Cardiac fibroblast (primary cell): Measurements from ENCODE around the gene TWIST1.

Experiments used
- DNase-seq, 2 donors: peaks; one replicate each; pipeline versions ENCODE4 v3.0.0 to v3.0.0-alpha.2; 2010; ENCODE audit warnings: low read depth in 2 of 2
- H3K4me3 ChIP-seq, 2 donors: replicated peaks in 1 of 2; 1 replicate in 1 of 2; 2 replicates in 1 of 2; pipeline ENCODE4 v1.5.1; 2011; ENCODE audit warnings: low read depth in 2 of 2, low read length in 2 of 2, mild to moderate bottlenecking in 2 of 2, moderate library complexity in 1 of 2
- TF ChIP-seq, protein P1 (sequence below): IDR thresholded peaks from one replicate; pipeline ENCODE4 v1.5.1; 2011; ENCODE audit warnings: low read depth, mild to moderate bottlenecking, low read length, inconsistent platforms

The TWIST1 gene

DNA sequence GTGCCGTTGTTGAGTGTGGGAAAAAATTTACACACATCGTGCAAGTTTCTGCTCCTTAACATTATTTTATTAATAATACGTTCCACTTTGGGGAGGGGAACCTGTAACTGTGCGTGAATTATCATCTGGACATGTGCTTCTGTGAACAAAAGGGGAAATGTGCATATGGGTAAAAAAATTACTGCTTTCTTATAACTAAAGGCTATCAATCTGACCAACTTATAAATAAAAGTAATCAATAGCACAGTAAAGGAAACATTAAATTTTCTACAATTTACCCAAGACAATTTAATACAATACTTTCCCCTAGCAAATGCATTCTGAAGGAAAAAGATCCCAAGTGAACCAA, 4.5 kb downstream of the TWIST1 start:
- TF ChIP-seq, protein P1, sequence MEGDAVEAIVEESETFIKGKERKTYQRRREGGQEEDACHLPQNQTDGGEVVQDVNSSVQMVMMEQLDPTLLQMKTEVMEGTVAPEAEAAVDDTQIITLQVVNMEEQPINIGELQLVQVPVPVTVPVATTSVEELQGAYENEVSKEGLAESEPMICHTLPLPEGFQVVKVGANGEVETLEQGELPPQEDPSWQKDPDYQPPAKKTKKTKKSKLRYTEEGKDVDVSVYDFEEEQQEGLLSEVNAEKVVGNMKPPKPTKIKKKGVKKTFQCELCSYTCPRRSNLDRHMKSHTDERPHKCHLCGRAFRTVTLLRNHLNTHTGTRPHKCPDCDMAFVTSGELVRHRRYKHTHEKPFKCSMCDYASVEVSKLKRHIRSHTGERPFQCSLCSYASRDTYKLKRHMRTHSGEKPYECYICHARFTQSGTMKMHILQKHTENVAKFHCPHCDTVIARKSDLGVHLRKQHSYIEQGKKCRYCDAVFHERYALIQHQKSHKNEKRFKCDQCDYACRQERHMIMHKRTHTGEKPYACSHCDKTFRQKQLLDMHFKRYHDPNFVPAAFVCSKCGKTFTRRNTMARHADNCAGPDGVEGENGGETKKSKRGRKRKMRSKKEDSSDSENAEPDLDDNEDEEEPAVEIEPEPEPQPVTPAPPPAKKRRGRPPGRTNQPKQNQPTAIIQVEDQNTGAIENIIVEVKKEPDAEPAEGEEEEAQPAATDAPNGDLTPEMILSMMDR: no peak
- H3K4me3 ChIP-seq: no peak overlapping the region
- DNase-seq: no peak

DNA sequence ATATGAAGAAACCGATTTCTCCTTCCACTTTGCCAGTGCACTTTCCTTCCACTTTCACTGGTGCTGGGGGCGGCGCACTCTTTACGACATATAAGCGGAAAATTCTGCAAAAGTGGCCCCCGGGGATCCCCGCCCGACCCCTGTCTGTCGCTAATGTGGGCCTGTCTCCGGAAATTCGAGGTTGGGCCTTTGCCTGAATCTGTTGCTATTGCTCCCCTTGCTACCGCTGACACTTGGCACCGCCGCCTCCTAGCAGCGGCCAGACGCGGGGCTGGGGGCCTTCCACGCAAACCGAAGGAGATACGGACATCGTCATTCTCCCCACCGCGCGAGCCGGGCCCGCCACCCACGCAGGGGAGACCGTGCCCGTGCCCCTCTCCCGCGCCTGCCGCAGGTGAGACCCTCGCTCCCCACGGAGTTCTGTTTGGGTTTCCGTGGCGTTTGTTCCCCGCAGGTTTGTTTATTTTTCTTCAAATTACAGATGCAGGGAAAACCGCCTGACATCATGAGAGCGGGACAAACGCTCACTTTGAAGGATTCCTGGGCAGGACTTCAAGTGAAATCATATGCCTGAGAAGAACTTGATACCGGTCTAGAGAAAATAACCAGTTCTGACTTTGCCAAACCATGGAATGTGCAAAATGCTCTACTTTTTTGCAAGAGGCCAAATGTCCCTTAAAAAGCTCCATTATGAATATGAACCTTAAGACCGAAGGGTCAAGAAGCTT, 5.0 kb downstream of the TWIST1 start:
- peak overlapping the region; percentile 32 to 35 for H3K4me3 ChIP-seq
- TF ChIP-seq, protein P1: no peak
- peak; percentile 63 to 68 for DNase-seq

DNA sequence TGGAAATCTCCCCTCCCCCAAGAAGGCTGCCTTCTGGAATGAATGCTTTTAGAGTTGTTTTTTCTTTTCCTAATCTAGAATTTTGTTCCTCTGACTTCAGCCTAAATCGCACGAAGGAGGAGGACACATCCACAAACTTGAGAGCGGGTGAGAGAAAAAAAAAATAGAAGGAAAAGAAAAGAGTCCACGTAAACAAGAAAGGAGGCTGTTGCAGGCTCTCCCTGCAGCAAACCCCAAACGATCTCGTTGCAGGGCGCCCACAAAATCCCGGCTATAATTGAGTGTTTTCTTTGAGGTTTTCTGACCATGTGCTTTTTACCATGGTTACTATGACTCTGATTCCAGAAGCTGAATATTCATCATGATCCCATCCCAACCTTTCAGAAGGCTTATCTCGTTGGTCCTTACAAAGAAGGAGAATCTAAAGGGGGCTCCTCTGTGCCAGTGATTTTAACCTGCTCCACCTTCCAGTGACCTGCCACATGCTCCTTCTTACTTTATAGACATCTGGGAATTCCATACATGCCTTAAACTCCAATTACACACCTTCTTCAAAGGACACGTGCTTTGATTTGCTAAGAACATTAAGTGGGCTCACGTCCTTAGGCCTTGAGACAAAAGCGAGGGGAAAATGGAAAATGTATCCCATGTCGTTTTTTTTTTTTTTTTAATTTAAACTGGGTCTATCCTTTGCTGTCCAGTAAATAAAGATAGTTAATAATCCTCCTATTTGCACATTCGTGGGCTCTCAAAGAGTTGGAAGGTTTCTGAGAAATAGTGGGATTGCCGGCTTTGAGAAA, 5.8 kb downstream of the TWIST1 start:
- H3K4me3 ChIP-seq: peak overlapping the region in 1 of 2 donors; percentile 32
- TF ChIP-seq, protein P1: no peak
- DNase-seq: no peak

DNA sequence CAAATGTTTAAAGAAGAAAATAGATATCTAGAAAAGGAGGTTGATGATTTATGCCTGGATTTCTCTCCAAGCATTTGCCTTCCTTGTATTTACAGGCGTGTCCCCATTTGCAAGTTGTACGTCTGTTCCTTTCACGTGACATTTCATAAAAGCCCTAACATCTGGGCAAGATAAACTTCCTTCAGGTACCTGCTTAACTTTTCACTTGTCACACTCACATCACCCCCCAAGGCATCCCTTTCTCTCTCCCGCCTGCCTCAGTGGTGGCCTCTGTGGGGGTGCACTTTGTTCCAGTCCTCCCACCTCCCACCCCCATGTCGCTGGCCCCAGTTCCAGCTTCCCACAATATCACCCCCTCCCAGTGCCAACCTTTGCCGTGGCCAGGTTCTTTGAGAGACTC, 6.7 kb downstream of the TWIST1 start:
- TF ChIP-seq, protein P1: no peak
- no peak overlapping the region for H3K4me3 ChIP-seq
- DNase-seq: no peak

DNA sequence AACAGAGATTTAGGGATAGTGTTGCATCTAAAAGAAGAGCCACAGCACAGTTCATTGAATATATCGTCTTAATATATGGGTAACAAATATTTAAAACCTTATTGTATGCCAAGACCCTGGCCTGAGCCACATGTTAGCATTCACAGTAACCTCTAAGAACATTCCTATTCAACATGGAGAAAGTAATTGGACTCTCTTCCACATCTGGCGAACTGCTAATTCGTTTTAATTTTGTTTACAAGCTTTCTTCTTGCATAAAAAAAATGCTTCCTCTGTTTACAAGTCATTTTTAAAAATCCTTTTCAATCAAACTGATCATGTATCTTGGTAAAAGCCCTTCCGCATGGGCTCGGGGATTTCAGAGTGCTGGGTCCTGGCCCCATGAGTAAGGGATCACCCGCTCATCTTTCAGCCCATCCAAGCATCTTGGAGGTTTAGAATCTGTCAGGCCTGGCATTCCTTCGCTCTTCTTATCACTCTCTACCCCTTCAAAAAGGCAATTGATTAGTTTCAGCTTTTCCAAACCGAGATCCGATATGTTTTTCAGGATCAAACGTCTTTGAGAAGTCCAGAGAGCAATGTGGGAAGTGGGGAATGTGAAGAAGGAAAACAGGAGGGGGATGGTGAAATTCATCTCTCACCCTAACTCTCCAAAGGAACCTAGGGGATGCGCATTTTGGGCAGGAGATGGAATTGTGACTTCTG, 7.3 kb downstream of the TWIST1 start:
- no peak for DNase-seq
- TF ChIP-seq, protein P1: no peak

DNA sequence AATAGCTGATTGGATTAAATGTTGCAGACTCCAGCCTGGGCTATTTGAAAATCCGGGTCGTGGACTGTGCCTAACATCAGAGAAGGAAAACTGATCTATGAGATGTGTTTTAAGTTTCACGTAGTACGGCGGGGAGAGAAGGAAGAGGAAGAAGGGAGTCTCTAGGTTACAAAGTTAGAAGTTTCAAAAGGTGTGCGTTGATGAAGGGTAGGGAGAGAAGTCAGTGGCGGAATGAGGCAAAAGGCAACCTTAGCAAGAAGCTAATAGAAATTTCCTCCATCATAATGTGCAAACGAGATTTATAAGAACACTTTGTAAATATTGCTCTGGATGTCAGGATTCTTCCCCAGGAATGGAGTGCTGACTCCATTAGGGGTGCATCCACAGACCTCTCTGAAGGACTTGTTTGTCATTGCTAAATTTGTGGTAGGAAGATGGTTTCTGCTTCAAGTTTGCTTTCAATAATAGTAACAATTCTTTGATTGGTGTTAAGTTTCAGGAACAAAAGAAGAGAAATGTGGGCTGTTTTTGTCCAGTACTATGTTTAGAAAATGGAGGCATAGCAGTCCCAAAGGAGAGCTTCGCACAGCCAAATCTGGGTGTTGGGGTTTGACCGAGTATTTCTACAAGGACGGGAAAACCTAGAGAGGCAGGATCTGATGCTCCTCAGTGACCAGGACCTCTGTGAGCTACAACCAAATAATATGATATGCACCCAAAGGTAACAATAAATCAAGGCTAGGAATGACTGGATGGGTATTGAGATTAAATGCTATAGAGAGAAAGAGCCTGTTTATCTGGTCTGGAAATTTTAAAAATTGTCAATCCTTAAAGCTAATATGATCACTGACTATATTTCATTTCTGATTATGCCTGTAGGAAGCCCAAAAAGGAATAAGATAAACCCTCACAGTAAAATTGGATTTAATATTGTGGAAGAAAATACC, 8.2 kb downstream of the TWIST1 start:
- no peak overlapping the region for H3K4me3 ChIP-seq
- DNase-seq: no peak
- TF ChIP-seq, protein P1: no peak

More for the DNA sequence above, 7.3 kb downstream of the TWIST1 start:
- H3K4me3 ChIP-seq: no peak overlapping the region
